Mammary epithelial cell (primary cell): ENCODE results near the gene SCGB1D4.
"Not testable (repeated sequence)": the region's sequence is repeated elsewhere in the genome, so short reads cannot be mapped to it uniquely, and the experiment has no call there.

Experiments
- CTCF ChIP-seq, 2 donors: IDR thresholded peaks in 1 of 2; conservative IDR thresholded peaks in 1 of 2; 2 replicates each; pipeline ENCODE4 v1.5.1; 2011 to 2012; ENCODE audit warnings: inconsistent platforms in 2 of 2, low read length in 2 of 2, mild to moderate bottlenecking in 2 of 2, control low read depth in 1 of 2, low read depth in 1 of 2; ENCODE audit not compliant: insufficient read depth in 1 of 2; ENCODE audit errors: extremely low read depth in 1 of 2
- EZH2 ChIP-seq: IDR thresholded peaks from 2 replicates; pipeline ENCODE4 v1.6.1; 2012; ENCODE audit warnings: low read length, inconsistent platforms, borderline replicate concordance

- TF ChIP-seq CTCF (conservative IDR thresholded peaks at IDR 0.05 in 1 of 2, IDR thresholded peaks at IDR 0.05 in 1 of 2; ENCODE audit: extremely low read depth in 1 of 2, insufficient read depth in 1 of 2, low read depth in 1 of 2, low read length in 2 of 2); EZH2: not testable (repeated sequence)
Measured at GRCh38 chr11:62327541-62327940, 28.7 kb upstream of the SCGB1D4 start.
